GM23338 (cell line): ENCODE results near the gene NEK8.

ENCODE experiments used
- CREB1 ChIP-seq: fragments of 250-450 bp; sonication (Bioruptor Pico); IDR thresholded peaks from 2 replicates; pipeline ENCODE4 v1.5.0; 2020; ENCODE audit warnings: low read depth, mild to moderate bottlenecking, moderate library complexity
- CTCF ChIP-seq, 2 experiments: fragments of 200-600 bp in 1 of 2; sonication (generic) in 1 of 2; conservative IDR thresholded peaks; 2 replicates each; pipeline versions ENCODE4 v1.5.1 to v1.6.1; 2016 to 2017; ENCODE audit warnings: antibody characterized with exemption in 2 of 2, low read depth in 2 of 2, mild to moderate bottlenecking in 2 of 2, moderate library complexity in 1 of 2
- ETS1 ChIP-seq: IDR thresholded peaks from 2 replicates; pipeline ENCODE4 v1.6.1; 2016; ENCODE audit warnings: antibody characterized with exemption
- EZH2 ChIP-seq: fragments of 200-600 bp; sonication (generic); IDR thresholded peaks from one replicate; pipeline ENCODE4 v1.8.0; 2017; ENCODE audit warnings: antibody characterized with exemption, mild to moderate bottlenecking, low read depth; ENCODE audit not compliant: unreplicated experiment
- EZH2phosphoT487 ChIP-seq: fragments of 200-600 bp; sonication (generic); IDR thresholded peaks from one replicate; pipeline ENCODE4 v1.8.1; 2018; ENCODE audit warnings: antibody characterized with exemption; ENCODE audit not compliant: unreplicated experiment
- JUNB ChIP-seq: IDR thresholded peaks from one replicate; pipeline ENCODE4 v1.6.1; 2016; ENCODE audit warnings: antibody characterized with exemption; ENCODE audit not compliant: unreplicated experiment
- NANOG ChIP-seq: IDR thresholded peaks from 2 replicates; pipeline ENCODE4 v1.6.1; 2016; ENCODE audit warnings: antibody characterized with exemption, borderline replicate concordance
- POLR2AphosphoS5 ChIP-seq: IDR thresholded peaks from 2 replicates; pipeline ENCODE4 v1.6.1; 2016; ENCODE audit warnings: antibody characterized with exemption, low read depth
- REST ChIP-seq: IDR thresholded peaks from one replicate; pipeline ENCODE4 v1.6.1; 2018; ENCODE audit warnings: antibody characterized with exemption; ENCODE audit not compliant: unreplicated experiment
- STAT1 ChIP-seq: IDR thresholded peaks from one replicate; pipeline ENCODE4 v1.6.1; 2016; ENCODE audit warnings: antibody characterized with exemption; ENCODE audit not compliant: unreplicated experiment
- ZNF114 ChIP-seq: fragments of 250-450 bp; sonication (Bioruptor Pico); IDR thresholded peaks from 2 replicates; pipeline ENCODE4 v1.5.0; 2020; ENCODE audit warnings: mild to moderate bottlenecking, moderate library complexity
- ZNF331 ChIP-seq: fragments of 250-450 bp; sonication (Bioruptor Pico); IDR thresholded peaks from 2 replicates; pipeline ENCODE4 v1.5.0; 2020; ENCODE audit warnings: low read depth, mild to moderate bottlenecking, moderate library complexity

GRCh38 chr17:28740406-28741357 lies 12.1 kb downstream of the NEK8 start:
- TF ChIP-seq CTCF (conservative IDR thresholded peaks at IDR 0.05; ENCODE audit: low read depth in 2 of 2) (no peak), EZH2phosphoT487 (no peak), EZH2 (no peak), REST (no peak), POLR2AphosphoS5 (no peak), JUNB (no peak), CREB1 (CRISPR knock-in tag) (no peak), STAT1 (no peak), ZNF331 (CRISPR knock-in tag) (no peak), ETS1 (no peak), NANOG (no peak), ZNF114 (CRISPR knock-in tag) (no peak)
